ENCODE results near the gene C16orf96.

DNA sequence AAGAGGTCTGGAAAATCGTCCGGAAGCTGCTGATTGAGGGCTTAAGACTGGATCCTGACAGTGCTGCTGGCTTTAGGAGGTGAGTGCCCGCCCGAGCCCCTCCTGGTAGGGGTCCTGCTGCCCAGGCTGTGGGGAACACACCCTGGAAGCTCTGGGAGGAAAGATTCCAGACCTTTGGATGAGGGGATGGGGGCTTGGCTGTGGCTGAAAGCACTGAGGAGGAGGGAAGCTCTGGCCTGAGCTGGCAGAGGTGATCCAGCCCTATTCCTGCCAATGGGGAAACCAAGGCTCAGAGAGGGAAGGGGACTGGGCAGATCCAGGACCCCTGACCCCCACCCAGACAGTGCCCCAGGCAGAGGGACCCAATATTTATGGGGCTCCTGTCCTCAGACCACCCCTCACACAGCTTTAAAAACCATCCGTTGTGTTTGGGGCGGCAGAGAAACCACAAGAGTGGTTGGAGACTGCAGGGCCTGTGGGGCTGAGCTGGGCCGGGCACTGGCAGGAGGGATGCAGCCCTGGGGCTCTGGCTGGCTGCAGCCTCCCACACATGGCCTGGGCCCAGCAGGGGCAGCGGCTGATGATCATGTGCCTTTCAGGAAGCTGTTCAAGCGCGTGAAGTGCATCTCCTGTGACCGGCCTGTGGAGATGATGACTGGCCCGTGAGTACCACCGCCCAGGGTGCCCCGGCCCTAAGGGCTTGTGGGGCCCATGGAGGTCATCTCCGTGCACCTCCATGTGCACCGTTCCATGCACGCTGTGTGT, 35.7 kb downstream of the C16orf96 start:
- TF ChIP-seq, protein P1, sequence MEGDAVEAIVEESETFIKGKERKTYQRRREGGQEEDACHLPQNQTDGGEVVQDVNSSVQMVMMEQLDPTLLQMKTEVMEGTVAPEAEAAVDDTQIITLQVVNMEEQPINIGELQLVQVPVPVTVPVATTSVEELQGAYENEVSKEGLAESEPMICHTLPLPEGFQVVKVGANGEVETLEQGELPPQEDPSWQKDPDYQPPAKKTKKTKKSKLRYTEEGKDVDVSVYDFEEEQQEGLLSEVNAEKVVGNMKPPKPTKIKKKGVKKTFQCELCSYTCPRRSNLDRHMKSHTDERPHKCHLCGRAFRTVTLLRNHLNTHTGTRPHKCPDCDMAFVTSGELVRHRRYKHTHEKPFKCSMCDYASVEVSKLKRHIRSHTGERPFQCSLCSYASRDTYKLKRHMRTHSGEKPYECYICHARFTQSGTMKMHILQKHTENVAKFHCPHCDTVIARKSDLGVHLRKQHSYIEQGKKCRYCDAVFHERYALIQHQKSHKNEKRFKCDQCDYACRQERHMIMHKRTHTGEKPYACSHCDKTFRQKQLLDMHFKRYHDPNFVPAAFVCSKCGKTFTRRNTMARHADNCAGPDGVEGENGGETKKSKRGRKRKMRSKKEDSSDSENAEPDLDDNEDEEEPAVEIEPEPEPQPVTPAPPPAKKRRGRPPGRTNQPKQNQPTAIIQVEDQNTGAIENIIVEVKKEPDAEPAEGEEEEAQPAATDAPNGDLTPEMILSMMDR (IDR thresholded peaks at IDR 0.05; ENCODE audit: borderline replicate concordance, extremely low read depth, low read length, poor library complexity, severe bottlenecking): no peak
- TF ChIP-seq EZH2 (IDR thresholded peaks at IDR 0.05; ENCODE audit: borderline replicate concordance, low read depth, low read length, severe bottlenecking): no peak
